Omental fat pad (tissue), 4 donors: ENCODE measurements around the gene DESI1. TPM values are rescaled to one million over a fixed set of nuclear protein-coding genes. Genes with fewer than 3 reads are reported as not detected.
A peak's percentile ranks its signal among the peaks of the same experiment; 100 is the strongest.

Experiments
- ATAC-seq: fragments of 150-250 bp; one replicate; pipeline ENCODE4 v1.9.1; 2016; ENCODE audit warnings: mild to moderate bottlenecking, moderate library complexity; ENCODE audit not compliant: low FRiP score
- DNase-seq: peaks from one replicate; pipeline ENCODE4 v3.0.0-alpha.2; 2019; ENCODE audit warnings: low spot score
- total RNA-seq, 4 donors: library from RNA; depleted of rRNA; stranded (reverse); fragments of >200 nt; gene quantifications; one replicate each; pipeline ENCODE4 v1.1.0, GENCODE V29; 2016
- TF ChIP-seq, protein P1 (sequence below), 3 donors: fragments of 450-650 bp; IDR thresholded peaks; one replicate each; pipeline ENCODE4 v1.5.1; 2016 to 2017; ENCODE audit warnings: antibody characterized with exemption in 3 of 3, mild to moderate bottlenecking in 3 of 3, moderate library complexity in 2 of 3

DESI1 gene
- total RNA-seq, 4 donors from 2014 or later, result 16.0 to 22.1 (median 19.5) TPM

- DNase-seq (no peak), ATAC-seq (no peak)
- TF ChIP-seq, protein P1, sequence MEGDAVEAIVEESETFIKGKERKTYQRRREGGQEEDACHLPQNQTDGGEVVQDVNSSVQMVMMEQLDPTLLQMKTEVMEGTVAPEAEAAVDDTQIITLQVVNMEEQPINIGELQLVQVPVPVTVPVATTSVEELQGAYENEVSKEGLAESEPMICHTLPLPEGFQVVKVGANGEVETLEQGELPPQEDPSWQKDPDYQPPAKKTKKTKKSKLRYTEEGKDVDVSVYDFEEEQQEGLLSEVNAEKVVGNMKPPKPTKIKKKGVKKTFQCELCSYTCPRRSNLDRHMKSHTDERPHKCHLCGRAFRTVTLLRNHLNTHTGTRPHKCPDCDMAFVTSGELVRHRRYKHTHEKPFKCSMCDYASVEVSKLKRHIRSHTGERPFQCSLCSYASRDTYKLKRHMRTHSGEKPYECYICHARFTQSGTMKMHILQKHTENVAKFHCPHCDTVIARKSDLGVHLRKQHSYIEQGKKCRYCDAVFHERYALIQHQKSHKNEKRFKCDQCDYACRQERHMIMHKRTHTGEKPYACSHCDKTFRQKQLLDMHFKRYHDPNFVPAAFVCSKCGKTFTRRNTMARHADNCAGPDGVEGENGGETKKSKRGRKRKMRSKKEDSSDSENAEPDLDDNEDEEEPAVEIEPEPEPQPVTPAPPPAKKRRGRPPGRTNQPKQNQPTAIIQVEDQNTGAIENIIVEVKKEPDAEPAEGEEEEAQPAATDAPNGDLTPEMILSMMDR (IDR thresholded peaks at IDR 0.05), result no peak
These were observed 52.0 kb downstream of the DESI1 start for GRCh38 chr22:41568811-41569210.

DNA sequence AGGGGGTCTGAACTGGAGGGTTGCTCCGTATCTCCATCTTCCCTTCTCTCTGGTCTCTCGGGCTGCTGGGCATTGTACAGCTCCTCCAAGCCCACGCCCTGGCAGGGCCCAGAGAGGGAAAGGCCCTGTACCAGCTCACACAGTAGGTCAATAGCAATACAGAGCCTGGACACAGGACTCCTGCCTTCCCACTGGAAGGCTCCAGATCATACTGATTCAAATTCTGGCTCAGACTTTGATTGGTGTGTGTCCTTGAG is 53.4 kb downstream of the DESI1 start:
- DNase-seq (no peak), ATAC-seq (no peak)
- TF ChIP-seq, protein P1 (IDR thresholded peaks at IDR 0.05), result no peak

DNA sequence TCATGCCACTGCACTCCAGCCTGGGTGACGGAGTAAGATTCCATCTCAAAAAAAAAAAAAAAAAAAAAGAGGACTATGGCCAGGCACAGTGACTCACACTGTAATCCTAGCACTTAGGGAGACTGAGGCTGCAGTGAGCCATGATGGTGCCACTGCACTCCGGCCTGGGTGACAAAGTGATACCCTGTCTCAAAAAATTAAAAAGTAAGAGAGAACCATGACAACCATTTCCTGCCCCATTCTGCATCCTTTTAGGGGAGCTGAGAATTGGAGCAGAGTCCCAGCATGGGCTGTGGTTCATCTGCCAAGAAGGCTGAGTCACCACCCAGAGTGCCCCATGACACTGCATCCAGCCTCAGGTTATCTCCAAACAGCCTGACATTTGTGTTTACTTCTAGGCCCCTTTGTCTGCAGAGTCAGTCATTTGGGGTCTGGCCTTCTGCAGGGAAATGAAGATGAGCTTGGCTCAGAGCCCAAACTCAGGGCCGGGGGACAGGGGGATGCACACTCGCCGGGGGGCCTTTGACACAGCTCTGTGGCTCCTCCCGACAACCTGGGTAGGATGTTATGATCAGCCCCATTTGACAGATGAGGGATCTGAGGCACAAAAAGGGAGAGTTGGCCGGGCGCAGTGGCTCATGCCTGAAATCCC is 55.3 kb downstream of the DESI1 start:
- TF ChIP-seq, protein P1 (IDR thresholded peaks at IDR 0.05), result no peak
- ATAC-seq, result peak; percentile 27
- DNase-seq, result no peak

DNA sequence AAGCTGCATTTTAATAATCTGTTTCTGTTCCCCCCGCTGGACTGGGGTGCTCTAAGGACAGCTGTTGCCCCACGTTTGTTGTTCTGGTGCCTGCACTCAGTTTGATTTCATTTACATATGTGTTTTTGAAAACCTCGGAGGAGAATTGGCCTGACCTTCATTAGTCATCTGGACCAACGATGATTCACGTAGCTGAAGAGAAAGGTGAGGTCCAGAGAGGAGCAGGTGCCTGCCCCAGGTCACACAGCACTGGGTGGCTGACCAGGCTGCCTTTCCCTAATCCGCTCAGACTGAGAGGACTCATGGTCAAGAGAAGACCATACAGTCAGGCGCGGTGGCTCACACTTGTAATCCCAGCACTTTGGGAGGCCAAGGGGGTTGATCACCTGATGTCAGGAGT is 56.3 kb downstream of the DESI1 start:
- TF ChIP-seq, protein P1 (IDR thresholded peaks at IDR 0.05), result no peak
- no peak for ATAC-seq
- no peak for DNase-seq

DNA sequence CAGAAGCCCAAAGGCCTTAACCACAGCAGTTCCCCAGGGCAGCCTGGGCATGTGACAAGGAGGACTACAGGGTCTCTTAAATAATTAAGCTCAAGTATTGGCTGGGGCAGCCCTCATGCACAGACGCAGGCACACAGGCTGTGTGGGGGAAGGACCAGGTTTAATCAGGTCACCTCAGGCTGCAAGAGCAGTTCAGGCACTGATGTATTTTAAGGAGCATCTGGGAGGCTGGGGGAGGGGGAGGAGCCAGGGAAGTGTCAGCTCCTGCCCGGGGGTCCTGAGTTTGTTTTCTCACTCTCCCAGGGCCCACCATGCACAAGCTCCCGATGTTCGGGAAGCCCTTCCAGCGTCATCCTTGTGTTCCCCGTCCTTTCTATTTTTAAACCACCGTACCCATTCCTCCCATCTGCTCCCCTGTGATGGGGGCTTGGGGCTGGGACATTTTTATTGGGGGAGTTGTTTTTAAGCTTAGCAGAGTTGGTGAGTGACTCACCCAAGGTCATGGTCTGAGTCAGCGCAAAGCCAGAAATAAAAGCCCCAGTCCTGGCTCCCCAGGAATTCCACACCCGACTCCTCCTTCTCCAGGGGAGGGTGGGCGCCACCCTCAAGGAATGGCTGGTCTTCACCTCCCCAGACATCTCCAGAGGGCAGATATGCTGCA is 57.7 kb downstream of the DESI1 start:
- ATAC-seq (peak; percentile 46), DNase-seq (no peak)
- TF ChIP-seq, protein P1 (IDR thresholded peaks at IDR 0.05), result no peak

GRCh38 chr22:41562461-41562860 is 58.4 kb downstream of the DESI1 start:
- ATAC-seq, result no peak
- no peak for DNase-seq
- TF ChIP-seq, protein P1 (IDR thresholded peaks at IDR 0.05), result no peak

DNA sequence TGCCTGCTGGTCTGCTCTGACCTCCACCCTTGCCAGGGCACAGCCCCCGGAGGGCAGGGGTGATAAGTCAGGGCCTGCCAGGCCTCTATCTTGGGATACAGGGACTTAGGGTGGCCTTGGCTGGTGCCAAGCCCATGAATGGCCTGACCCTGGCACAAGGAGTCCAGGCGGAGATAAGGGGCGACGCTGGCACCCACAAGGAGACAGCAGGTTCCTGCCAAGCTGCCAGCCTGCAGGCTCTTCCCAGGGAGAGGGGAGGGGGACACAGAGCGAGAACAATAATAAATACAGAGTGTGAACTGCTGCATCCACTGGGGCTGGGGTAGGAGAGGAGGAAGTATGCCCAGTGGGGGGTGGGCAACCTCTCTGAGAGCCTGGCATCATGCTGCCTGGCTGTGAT is 59.1 kb downstream of the DESI1 start:
- ATAC-seq (no peak), DNase-seq (no peak)
- TF ChIP-seq, protein P1 (IDR thresholded peaks at IDR 0.05), result no peak
